CD4-positive, alpha-beta memory T cell (primary cell): ENCODE measurements around the gene LOXL3. TPM values are rescaled to one million over a fixed set of nuclear protein-coding genes. Genes with fewer than 3 reads are reported as not detected.

Experiments used
- CTCF ChIA-PET: fragments of 350-600 bp; sonication (Branson Sonifier 250); formaldehyde crosslinking; loops from one replicate; lab custom pipeline; 2021; ENCODE audit warnings: inconsistent platforms; ENCODE audit not compliant: partially characterized antibody; lab: Charles Lee
- POLR2A ChIA-PET: fragments of 350-600 bp; sonication (Branson Sonifier 250); formaldehyde crosslinking; loops from one replicate; lab custom pipeline; 2021; ENCODE audit not compliant: partially characterized antibody; lab: Charles Lee
- DNase-seq, 5 donors: peaks; one replicate each; pipeline versions ENCODE4 v3.0.0 to v3.0.0-alpha.2; 2020 to 2022; ENCODE audit warnings: mixed read lengths in 1 of 5
- H3K27ac ChIP-seq: one replicate; pipeline ENCODE4 v1.7.0; 2013; ENCODE audit warnings: low read depth, low read length
- H3K27me3 ChIP-seq: 2 replicates; pipeline ENCODE4 v1.7.0; 2013; ENCODE audit warnings: mild to moderate bottlenecking, low read length, moderate library complexity; ENCODE audit not compliant: insufficient read depth
- H3K36me3 ChIP-seq: 2 replicates; pipeline ENCODE4 v1.7.0; 2013; ENCODE audit warnings: mild to moderate bottlenecking, low read length, moderate library complexity; ENCODE audit not compliant: insufficient read depth
- H3K4me1 ChIP-seq: 2 replicates; pipeline ENCODE4 v1.7.0; 2013; ENCODE audit warnings: mild to moderate bottlenecking, low read length, moderate library complexity; ENCODE audit not compliant: insufficient read depth
- H3K4me3 ChIP-seq, 2 donors: one replicate each; pipeline ENCODE4 v1.7.0; 2013; ENCODE audit warnings: low read length in 2 of 2, mild to moderate bottlenecking in 1 of 2
- H3K9me3 ChIP-seq, 2 donors: one replicate each; pipeline ENCODE4 v1.7.0; 2013; ENCODE audit warnings: low read length in 2 of 2, control low read depth in 1 of 2; ENCODE audit not compliant: control insufficient read depth in 1 of 2
- H3K27ac Mint-ChIP-seq, 7 donors: one replicate each; pipeline ENCODE4 v1.8.0; 2020 to 2021; ENCODE audit warnings: mixed read lengths in 7 of 7, mild to moderate bottlenecking in 6 of 7, inconsistent platforms in 3 of 7, moderate library complexity in 3 of 7
- H3K27me3 Mint-ChIP-seq, 2 donors: one replicate each; pipeline ENCODE4 v1.8.0; 2020 to 2021; ENCODE audit warnings: mixed read lengths in 2 of 2
- H3K36me3 Mint-ChIP-seq, 2 donors: one replicate each; pipeline ENCODE4 v1.8.0; 2020 to 2021; ENCODE audit warnings: mixed read lengths in 2 of 2, inconsistent platforms in 1 of 2, mild to moderate bottlenecking in 1 of 2
- H3K4me1 Mint-ChIP-seq, 4 donors: one replicate each; pipeline ENCODE4 v1.8.0; 2020 to 2021; ENCODE audit warnings: mixed read lengths in 4 of 4, mild to moderate bottlenecking in 1 of 4
- H3K4me3 Mint-ChIP-seq, 8 donors: one replicate each; pipeline ENCODE4 v1.8.0; 2020 to 2021; ENCODE audit warnings: mixed read lengths in 8 of 8, mild to moderate bottlenecking in 7 of 8, moderate library complexity in 6 of 8, inconsistent platforms in 3 of 8
- H3K9me3 Mint-ChIP-seq, 8 donors: one replicate each; pipeline ENCODE4 v1.8.0; 2020 to 2021; ENCODE audit warnings: mixed read lengths in 8 of 8, mild to moderate bottlenecking in 5 of 8, inconsistent platforms in 3 of 8, moderate library complexity in 1 of 8
- intact Hi-C: fragments of 100-400 bp; cut with micrococcal nuclease; formaldehyde crosslinking; loops from one replicate; pipeline ENCODE4 v1.15.1; 2023
- polyA plus RNA-seq, 2 donors: library from polyadenylated mRNA; unstranded; fragments of 300-500 nt; fragmentation: Illumina TruSeq; gene quantifications; one replicate each; pipeline ENCODE4 v1.2.3, GENCODE V29; 2021
- total RNA-seq, 2 experiments: library from RNA; stranded (reverse); gene quantifications; one replicate each; pipeline ENCODE4 v1.2.3, GENCODE V29; 2021

LOXL3 gene
- total and polyA plus RNA-seq, 4 experiments from 2014 or later: 0.25 to 0.32 TPM; not detected in 2

- Histone ChIP-seq H3K36me3 (peaks cover 19% of the 10 kb centered on the region), H3K27me3 (no peaks in the 10 kb centered on the region), H3K9me3 (no peaks in the 10 kb centered on the region), H3K4me3 (peak overlapping the region; percentile 89 to 100), H3K4me1 (peaks cover 31% of the 10 kb centered on the region), H3K27ac (peak overlapping the region; percentile 84)
- ChIA-PET POLR2A (interaction anchor here (1.0 to 6.3 kb wide), 26 partner anchors 8 to 702 kb away, joined by 3 to 87 read pairs (median 8); partner anchors contain the start of genes C2orf81, CCDC142, INO80B and MOB1A), CTCF (interaction anchor here (0.8 to 6.4 kb wide), 12 partner anchors 15 to 285 kb away, joined by 3 to 63 read pairs (median 4); partner anchors contain the start of genes CCDC142, MRPL53, PCGF1 and TTC31)
- intact Hi-C loops: loop anchor here (5.0 kb wide), 1 partner anchor 263 kb away; no protein-coding TSS in a partner anchor
- DNase-seq: peak; percentile 41 to 79 (median 45)
- Mint-ChIP-seq H3K4me1 (peaks cover 19 to 50% (median 40%) of the 10 kb centered on the region in 4 donors), H3K27me3 (no peaks in the 10 kb centered on the region), H3K9me3 (no peaks in the 10 kb centered on the region), H3K27ac (peak overlapping the region; percentile 82 to 97 (median 93)), H3K36me3 (peaks cover 35 to 49% of the 10 kb centered on the region in 2 donors), H3K4me3 (peak overlapping the region; percentile 92 to 96 (median 94))
These were observed 23.2 kb downstream of the LOXL3 start for GRCh38 chr2:74530239-74531187.

DNA sequence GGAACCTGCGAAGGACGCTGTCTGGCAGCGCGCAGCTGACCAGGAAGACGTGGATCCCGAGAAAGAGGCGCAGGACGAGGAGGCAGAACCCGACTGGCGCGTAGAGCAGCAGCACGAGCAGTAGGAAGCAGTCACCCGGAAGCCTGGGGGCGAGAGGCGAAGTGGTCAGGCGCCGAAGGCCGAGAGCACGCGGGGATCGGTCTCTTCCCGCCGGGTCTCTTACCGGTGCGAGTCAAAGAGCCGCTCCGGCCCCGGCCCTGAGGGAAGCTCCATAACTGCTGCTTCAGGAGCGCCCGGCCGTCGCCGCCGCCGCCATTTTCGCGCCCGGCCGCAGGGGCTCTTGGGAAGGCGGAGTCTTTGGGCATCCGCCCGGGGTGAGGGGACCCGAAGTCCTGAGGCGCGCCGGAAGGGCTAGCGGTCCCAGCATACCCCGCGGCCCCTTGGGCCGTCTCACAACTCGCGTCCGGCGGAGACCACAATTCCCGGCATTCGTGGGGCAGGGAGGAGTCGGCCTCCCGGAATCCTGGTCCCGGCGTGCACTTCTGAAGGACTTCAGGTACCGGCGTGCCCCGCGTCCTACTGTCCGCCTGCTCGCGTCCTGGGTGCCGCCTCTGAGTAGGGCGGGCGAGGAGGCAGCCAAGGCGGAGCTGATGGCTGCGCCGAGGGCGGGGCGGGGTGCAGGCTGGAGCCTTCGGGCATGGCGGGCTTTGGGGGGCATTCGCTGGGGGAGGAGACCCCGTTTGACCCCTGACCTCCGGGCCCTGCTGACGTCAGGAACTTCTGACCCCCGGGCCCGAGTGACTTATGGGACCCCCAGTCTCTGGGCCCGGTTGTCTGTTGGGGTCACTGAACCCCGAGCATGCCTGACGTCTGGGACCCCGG is 24.1 kb downstream of the LOXL3 start, which contains the start of the genes AUP1 and HTRA2:
AUP1 (minus strand) TSS at position 350 of the 882 bp plus-strand sequence; CDS start at position 273, 77 bp downstream.
HTRA2 (plus strand) TSS at position 577 of the 882 bp plus-strand sequence; CDS start at position 651, 74 bp downstream.
- peak within 1 kb of the TSS; percentile 87 to 97 (median 94) for H3K27ac Mint-ChIP-seq
- peak within 1 kb of the TSS; percentile 84 for H3K27ac ChIP-seq
- DNase-seq: peak; percentile 83 to 88 (median 86)
- POLR2A ChIA-PET: interaction anchor here (1.0 to 6.3 kb wide), 23 partner anchors 9 to 701 kb away, joined by 3 to 87 read pairs (median 9); partner anchors contain the start of genes C2orf81, CCDC142, INO80B and MOB1A
- no peaks in the 10 kb centered on the region for H3K9me3 ChIP-seq
- H3K4me1 Mint-ChIP-seq: peaks cover 19 to 50% (median 40%) of the 10 kb centered on the region in 4 donors
- peaks cover 35 to 49% of the 10 kb centered on the region in 2 donors for H3K36me3 Mint-ChIP-seq
- peak within 1 kb of the TSS; percentile 92 to 96 (median 94) for H3K4me3 Mint-ChIP-seq
- H3K4me3 ChIP-seq: peak within 1 kb of the TSS; percentile 89 to 100
- no peaks in the 10 kb centered on the region for H3K27me3 Mint-ChIP-seq
- CTCF ChIA-PET: interaction anchor here (0.8 to 6.4 kb wide), 6 partner anchors 16 to 138 kb away, joined by 3 to 63 read pairs (median 4); partner anchors contain the start of genes CCDC142, PCGF1 and TTC31
- H3K4me1 ChIP-seq: peaks cover 31% of the 10 kb centered on the region
- intact Hi-C loops: loop anchor here (1.0 to 5.0 kb wide), 8 partner anchors 22 to 603 kb away; partner anchors contain the start of genes C2orf81, DGUOK, DOK1 and INO80B
- H3K27me3 ChIP-seq: no peaks in the 10 kb centered on the region
- peaks cover 19% of the 10 kb centered on the region for H3K36me3 ChIP-seq
- no peaks in the 10 kb centered on the region for H3K9me3 Mint-ChIP-seq

DNA sequence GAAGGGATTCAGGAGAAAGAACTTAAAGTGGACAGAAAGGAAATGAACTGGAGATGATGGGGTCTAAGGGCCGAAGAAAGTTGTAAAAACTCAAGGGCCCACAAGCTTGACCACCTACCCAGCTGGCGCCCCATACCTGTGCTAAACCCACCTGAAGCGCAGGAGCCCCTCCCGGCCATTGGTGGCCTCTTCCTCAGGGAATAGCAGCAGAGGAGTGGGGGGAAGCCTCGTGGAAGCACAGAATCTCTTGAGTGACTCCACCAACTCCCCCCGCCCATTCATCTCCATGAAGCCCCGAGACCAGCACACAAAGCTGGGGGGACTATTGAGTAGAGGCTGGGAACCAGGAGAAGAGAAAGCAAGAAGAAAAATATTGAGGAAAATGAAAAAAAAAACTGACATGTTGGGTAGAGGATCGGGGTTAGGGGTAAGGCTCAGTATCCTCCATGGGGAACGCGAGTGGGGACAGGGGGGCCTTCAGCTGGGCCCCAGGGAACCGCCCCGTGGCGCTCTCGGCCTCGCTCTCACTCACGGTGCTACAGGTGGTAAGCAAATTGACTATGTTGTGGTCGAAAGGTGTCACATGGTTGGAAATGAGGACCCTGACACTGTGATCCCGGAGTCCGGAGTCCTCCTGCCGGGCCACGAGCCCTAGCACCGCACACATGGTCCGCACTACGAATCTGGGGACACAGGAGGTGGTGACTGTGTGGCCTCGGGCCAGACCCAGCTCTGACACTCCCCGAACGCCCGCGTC is 25.0 kb downstream of the LOXL3 start:
- peaks cover 19% of the 10 kb centered on the region for H3K36me3 ChIP-seq
- Mint-ChIP-seq H3K27me3 (no peaks in the 10 kb centered on the region), H3K36me3 (peaks cover 35 to 49% of the 10 kb centered on the region in 2 donors), H3K4me3 (peak overlapping the region; percentile 92 to 96 (median 94)), H3K9me3 (no peaks in the 10 kb centered on the region), H3K27ac (peak overlapping the region; percentile 87 to 97 (median 94)), H3K4me1 (peaks cover 19 to 50% (median 40%) of the 10 kb centered on the region in 4 donors)
- H3K9me3 ChIP-seq: no peaks in the 10 kb centered on the region
- DNase-seq: no peak
- ChIA-PET CTCF (interaction anchor here (3.5 to 6.4 kb wide), 2 partner anchors 25 to 46 kb away, joined by 17 to 63 read pairs; partner anchors contain the start of genes CCDC142 and TTC31), POLR2A (interaction anchor here (0.7 to 6.3 kb wide), 16 partner anchors 9 to 309 kb away, joined by 3 to 87 read pairs (median 12); partner anchors contain the start of genes C2orf81, CCDC142, INO80B and MRPL53)
- H3K27ac ChIP-seq: peak overlapping the region; percentile 84
- H3K27me3 ChIP-seq: no peaks in the 10 kb centered on the region
- intact Hi-C loops: loop anchor here (1.0 to 2.0 kb wide), 7 partner anchors 21 to 602 kb away; partner anchors contain the start of genes C2orf81, DGUOK, DOK1 and INO80B
- peak overlapping the region; percentile 89 to 100 for H3K4me3 ChIP-seq
- peaks cover 31% of the 10 kb centered on the region for H3K4me1 ChIP-seq

DNA sequence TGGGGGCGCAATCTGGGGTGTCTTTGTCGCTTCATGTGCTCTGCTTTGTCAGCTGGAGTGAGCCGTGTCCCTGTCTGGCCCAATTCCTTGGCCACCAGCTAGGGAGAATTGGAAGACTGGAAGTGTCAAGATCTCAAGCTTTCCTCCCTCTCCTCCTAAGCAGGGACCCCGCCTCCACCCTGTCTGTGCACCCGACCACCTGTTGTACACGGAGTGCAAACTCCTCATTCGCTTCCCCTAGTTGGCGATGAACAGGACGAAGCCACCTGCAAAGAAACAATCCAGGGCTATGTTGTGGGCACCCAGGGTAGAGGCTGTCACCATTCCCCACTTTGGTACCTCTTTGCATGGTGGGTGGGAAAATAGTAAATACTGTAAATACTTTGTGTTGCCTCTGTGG is 26.0 kb downstream of the LOXL3 start:
- Mint-ChIP-seq H3K27me3 (no peaks in the 10 kb centered on the region), H3K9me3 (no peaks in the 10 kb centered on the region), H3K27ac (peak overlapping the region in 5 of 7 donors; percentile 68 to 97 (median 93)), H3K36me3 (peaks cover 34 to 47% of the 10 kb centered on the region in 2 donors), H3K4me1 (peaks cover 19 to 50% (median 40%) of the 10 kb centered on the region in 4 donors), H3K4me3 (peak overlapping the region; percentile 92 to 96 (median 94))
- intact Hi-C loops: loop anchor here (2.0 kb wide), 1 partner anchor 73 kb away; the partner anchor contains the start of gene INO80B
- POLR2A ChIA-PET: interaction anchor here (1.3 to 2.8 kb wide), 5 partner anchors 15 to 46 kb away, joined by 3 to 11 read pairs (median 7); partner anchors contain the start of genes CCDC142, PCGF1 and TTC31
- H3K4me1 ChIP-seq: peaks cover 31% of the 10 kb centered on the region
- DNase-seq: no peak
- no peaks in the 10 kb centered on the region for H3K9me3 ChIP-seq
- H3K27ac ChIP-seq: no peak overlapping the region
- H3K27me3 ChIP-seq: no peaks in the 10 kb centered on the region
- CTCF ChIA-PET: interaction anchor here (1.6 kb wide), 1 partner anchor 704 kb away, joined by 3 read pairs; no protein-coding TSS in a partner anchor
- peaks cover 19% of the 10 kb centered on the region for H3K36me3 ChIP-seq
- H3K4me3 ChIP-seq: no peak overlapping the region

DNA sequence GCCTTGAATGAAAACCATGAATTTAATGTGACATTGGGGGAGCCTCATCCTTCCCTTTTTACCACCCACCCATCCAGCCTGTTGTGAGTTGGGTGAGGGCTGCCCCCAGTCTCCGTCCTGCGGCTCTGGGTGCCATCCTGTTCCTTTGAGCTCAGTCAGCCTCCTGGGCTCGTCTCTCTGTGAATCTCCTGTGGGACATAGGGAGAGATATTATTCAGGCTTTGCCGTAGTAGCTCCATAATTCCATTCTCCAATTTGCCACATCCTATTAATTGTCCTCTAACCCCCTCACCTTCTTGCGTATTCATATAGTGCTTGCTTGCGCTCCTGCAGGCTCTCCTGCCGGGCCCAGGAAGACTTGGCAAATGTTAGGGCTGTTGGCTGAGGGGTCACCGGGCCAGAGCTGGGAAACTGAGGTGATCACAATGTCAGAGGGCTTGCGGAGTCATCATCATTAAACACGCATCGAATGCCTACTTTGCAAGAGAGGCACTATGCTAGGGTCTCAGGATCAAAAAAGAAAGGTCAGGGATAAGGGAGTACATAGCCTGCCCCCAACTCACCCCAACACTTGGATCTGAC is 27.0 kb downstream of the LOXL3 start:
- CTCF ChIA-PET: interaction anchor here (1.3 to 1.6 kb wide), 3 partner anchors 12 to 703 kb away, joined by 3 to 7 read pairs (median 3); partner anchors contain the start of genes CCDC142, TLX2 and TTC31
- intact Hi-C loops: no loop called here
- H3K9me3 Mint-ChIP-seq: no peaks in the 10 kb centered on the region
- no peaks in the 10 kb centered on the region for H3K9me3 ChIP-seq
- H3K27me3 ChIP-seq: no peaks in the 10 kb centered on the region
- H3K4me3 ChIP-seq: no peak overlapping the region
- H3K4me3 Mint-ChIP-seq: peak overlapping the region in 2 of 8 donors; percentile 1 to 30
- peaks cover under 1 to 4% of the 10 kb centered on the region in 2 donors for H3K27me3 Mint-ChIP-seq
- peaks cover 14 to 41% (median 32%) of the 10 kb centered on the region in 4 donors for H3K4me1 Mint-ChIP-seq
- H3K27ac ChIP-seq: no peak overlapping the region
- peak overlapping the region in 3 of 7 donors; percentile 43 to 62 (median 60) for H3K27ac Mint-ChIP-seq
- peaks cover 26 to 38% of the 10 kb centered on the region in 2 donors for H3K36me3 Mint-ChIP-seq
- peaks cover 28% of the 10 kb centered on the region for H3K4me1 ChIP-seq
- POLR2A ChIA-PET: interaction anchor here (0.8 to 2.8 kb wide), 10 partner anchors 11 to 106 kb away, joined by 3 to 12 read pairs (median 6); partner anchors contain the start of genes C2orf81, CCDC142, MRPL53 and PCGF1
- DNase-seq: no peak
- H3K36me3 ChIP-seq: peaks cover 19% of the 10 kb centered on the region
